RWPE2 (cell line): ENCODE data around the gene LOXHD1.

Experiments
- ATAC-seq: fragments of 200-7000 bp; cut with Tn5 transposase; 3 replicates; pipeline ENCODE4 v1.9.1; 2021; ENCODE audit warnings: low read depth
- DNase-seq: peaks from one replicate; pipeline ENCODE4 v3.0.0-alpha.2; 2020; ENCODE audit warnings: low spot score
- H3K27ac ChIP-seq: fragments of 450-650 bp; 2 replicates; pipeline ENCODE4 v1.5.1; 2017; ENCODE audit warnings: mild to moderate bottlenecking; ENCODE audit not compliant: poor library complexity, severe bottlenecking
- H3K27me3 ChIP-seq: fragments of 250-450 bp; sonication (Bioruptor Pico); 2 replicates; pipeline ENCODE4 v1.5.1; 2021; ENCODE audit warnings: mild to moderate bottlenecking, moderate library complexity; ENCODE audit not compliant: insufficient read depth, poor library complexity, severe bottlenecking
- H3K36me3 ChIP-seq: fragments of 250-450 bp; sonication (Bioruptor Pico); 2 replicates; pipeline ENCODE4 v1.5.1; 2020; ENCODE audit warnings: low read depth, mild to moderate bottlenecking, moderate library complexity
- H3K4me1 ChIP-seq: fragments of 250-450 bp; sonication (Bioruptor Pico); 2 replicates; pipeline ENCODE4 v1.5.1; 2021; ENCODE audit warnings: mild to moderate bottlenecking, moderate library complexity; ENCODE audit not compliant: insufficient read depth, poor library complexity, severe bottlenecking
- H3K4me3 ChIP-seq: fragments of 250-450 bp; sonication (Bioruptor Pico); 2 replicates; pipeline ENCODE4 v1.5.1; 2021; ENCODE audit warnings: mild to moderate bottlenecking, moderate library complexity; ENCODE audit not compliant: severe bottlenecking
- H3K9me3 ChIP-seq: fragments of 250-450 bp; sonication (Bioruptor Pico); 2 replicates; pipeline ENCODE4 v1.5.1; 2021; ENCODE audit warnings: mild to moderate bottlenecking, moderate library complexity; ENCODE audit not compliant: severe bottlenecking
- TF ChIP-seq, protein P1 (sequence below): fragments of 450-650 bp; IDR thresholded peaks from one replicate; pipeline ENCODE4 v1.5.1; 2017; ENCODE audit warnings: mild to moderate bottlenecking, moderate library complexity; ENCODE audit not compliant: poor library complexity, severe bottlenecking

The LOXHD1 gene

GRCh38 chr18:46574743-46575115 is 82.3 kb downstream of the LOXHD1 start:
- Histone ChIP-seq H3K4me3 (no peak overlapping the region), H3K27me3 (no peaks in the 10 kb centered on the region), H3K4me1 (no peaks in the 10 kb centered on the region), H3K36me3 (no peaks in the 10 kb centered on the region), H3K27ac (no peak overlapping the region), H3K9me3 (no peaks in the 10 kb centered on the region)
- ATAC-seq = no peak
- TF ChIP-seq, protein P1, sequence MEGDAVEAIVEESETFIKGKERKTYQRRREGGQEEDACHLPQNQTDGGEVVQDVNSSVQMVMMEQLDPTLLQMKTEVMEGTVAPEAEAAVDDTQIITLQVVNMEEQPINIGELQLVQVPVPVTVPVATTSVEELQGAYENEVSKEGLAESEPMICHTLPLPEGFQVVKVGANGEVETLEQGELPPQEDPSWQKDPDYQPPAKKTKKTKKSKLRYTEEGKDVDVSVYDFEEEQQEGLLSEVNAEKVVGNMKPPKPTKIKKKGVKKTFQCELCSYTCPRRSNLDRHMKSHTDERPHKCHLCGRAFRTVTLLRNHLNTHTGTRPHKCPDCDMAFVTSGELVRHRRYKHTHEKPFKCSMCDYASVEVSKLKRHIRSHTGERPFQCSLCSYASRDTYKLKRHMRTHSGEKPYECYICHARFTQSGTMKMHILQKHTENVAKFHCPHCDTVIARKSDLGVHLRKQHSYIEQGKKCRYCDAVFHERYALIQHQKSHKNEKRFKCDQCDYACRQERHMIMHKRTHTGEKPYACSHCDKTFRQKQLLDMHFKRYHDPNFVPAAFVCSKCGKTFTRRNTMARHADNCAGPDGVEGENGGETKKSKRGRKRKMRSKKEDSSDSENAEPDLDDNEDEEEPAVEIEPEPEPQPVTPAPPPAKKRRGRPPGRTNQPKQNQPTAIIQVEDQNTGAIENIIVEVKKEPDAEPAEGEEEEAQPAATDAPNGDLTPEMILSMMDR = no peak
- no peak for DNase-seq

DNA sequence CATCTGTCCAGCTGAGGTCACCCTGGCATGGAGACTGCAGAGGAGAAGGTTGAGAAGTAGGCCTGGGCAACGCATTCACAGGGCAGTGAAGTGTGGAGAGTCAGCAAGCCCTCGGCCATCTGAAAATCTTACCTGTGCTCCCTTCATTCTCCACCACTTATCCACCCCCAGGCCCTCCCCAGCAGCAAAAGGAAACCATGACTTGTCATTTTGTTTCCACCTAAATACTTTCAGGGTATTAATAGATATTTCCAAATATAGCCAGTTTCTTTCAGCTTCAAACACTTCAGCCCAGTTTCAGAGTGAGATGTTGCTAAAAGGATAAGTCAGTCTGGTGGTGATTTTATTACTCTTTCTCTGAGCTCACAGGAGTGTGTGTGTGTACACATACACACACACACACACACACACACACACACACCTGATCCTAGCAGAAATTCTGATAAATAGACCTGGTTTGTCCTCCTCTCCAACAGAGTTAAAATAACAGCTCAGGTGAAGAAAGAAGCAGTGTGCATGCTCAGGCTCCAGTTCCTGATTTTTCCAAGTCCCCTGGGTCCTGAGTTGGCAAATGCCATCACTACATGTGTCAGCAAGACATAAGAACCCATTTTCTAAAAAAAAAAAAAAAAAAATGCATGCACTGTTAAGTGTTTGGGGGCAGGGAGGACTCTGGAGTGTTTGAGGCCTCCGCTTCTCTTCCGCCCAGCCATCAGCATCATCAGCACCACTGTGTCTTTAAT is 82.8 kb downstream of the LOXHD1 start:
- H3K36me3 ChIP-seq = no peaks in the 10 kb centered on the region
- ATAC-seq = no peak

GRCh38 chr18:46573156-46573555 is 83.9 kb downstream of the LOXHD1 start:
- TF ChIP-seq, protein P1 = no peak
- Histone ChIP-seq H3K4me3 (no peak overlapping the region), H3K36me3 (no peaks in the 10 kb centered on the region), H3K27ac (no peak overlapping the region), H3K9me3 (no peaks in the 10 kb centered on the region), H3K4me1 (no peaks in the 10 kb centered on the region), H3K27me3 (no peaks in the 10 kb centered on the region)
- ATAC-seq = no peak
- no peak for DNase-seq

More for the DNA sequence above, 82.8 kb downstream of the LOXHD1 start:
- no peak for DNase-seq
- Histone ChIP-seq H3K27ac (no peak overlapping the region), H3K4me3 (no peak overlapping the region), H3K9me3 (no peaks in the 10 kb centered on the region), H3K4me1 (no peaks in the 10 kb centered on the region), H3K27me3 (no peaks in the 10 kb centered on the region)
- TF ChIP-seq, protein P1 = no peak

DNA sequence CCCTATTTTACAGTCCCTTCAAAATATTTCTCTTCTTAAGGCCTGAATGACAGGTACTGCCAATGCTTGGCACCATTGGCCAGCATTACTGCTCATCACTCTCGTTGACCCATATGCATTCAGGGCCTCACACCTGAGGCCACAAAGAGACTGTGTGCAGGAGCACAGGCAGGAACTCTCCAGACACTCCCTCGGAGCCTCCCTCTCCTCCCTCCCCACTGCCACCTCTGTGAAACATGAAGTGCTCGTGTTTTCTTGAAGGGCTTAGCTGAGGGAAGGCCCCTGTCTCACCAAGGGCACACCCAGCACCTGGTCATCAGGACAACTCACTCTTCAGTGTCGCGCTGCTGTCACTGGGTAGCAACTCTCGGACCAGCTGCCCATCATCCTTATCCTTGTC is 85.3 kb downstream of the LOXHD1 start:
- no peak overlapping the region for H3K4me3 ChIP-seq
- no peaks in the 10 kb centered on the region for H3K4me1 ChIP-seq
- DNase-seq (no peak), ATAC-seq (no peak)
- no peaks in the 10 kb centered on the region for H3K27me3 ChIP-seq
- no peak overlapping the region for H3K27ac ChIP-seq
- no peaks in the 10 kb centered on the region for H3K9me3 ChIP-seq
- TF ChIP-seq, protein P1 = no peak
- no peaks in the 10 kb centered on the region for H3K36me3 ChIP-seq

DNA sequence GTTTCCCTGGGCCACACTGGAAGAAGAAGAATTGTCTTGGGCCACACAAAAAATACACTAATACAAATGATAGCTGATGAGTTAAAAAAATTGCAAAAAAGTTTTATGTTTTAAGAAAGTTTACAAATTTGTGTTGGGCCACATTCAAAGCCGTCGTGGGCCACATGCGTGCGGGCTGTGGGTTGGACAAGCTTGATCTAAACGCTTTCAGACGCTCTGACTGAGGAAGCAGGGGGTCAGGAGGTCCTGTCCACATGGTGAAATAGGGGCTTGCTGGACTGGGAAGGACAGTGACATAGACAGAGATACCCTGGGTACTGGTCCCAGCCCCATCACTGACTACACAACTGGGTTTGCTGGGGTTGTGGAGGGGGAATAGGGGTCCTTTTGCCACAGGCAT is 86.4 kb downstream of the LOXHD1 start:
- ATAC-seq (no peak), DNase-seq (no peak)
- H3K27me3 ChIP-seq = no peaks in the 10 kb centered on the region
- TF ChIP-seq, protein P1 = no peak
- no peaks in the 10 kb centered on the region for H3K9me3 ChIP-seq
- H3K36me3 ChIP-seq = no peaks in the 10 kb centered on the region
- H3K4me1 ChIP-seq = no peaks in the 10 kb centered on the region
- H3K27ac ChIP-seq = no peak overlapping the region
- no peak overlapping the region for H3K4me3 ChIP-seq
